Liver (tissue), 9 donors: ENCODE data around the gene ERICH2. TPM values are rescaled to one million over a fixed set of nuclear protein-coding genes. Genes with fewer than 3 reads are reported as not detected.
"Not testable (repeated sequence)": the region's sequence is repeated elsewhere in the genome, so short reads cannot be mapped to it uniquely, and the experiment has no call there.

Experiments used
- DNase-seq: peaks from one replicate; pipeline ENCODE4 v3.0.0-alpha.2; 2017; ENCODE audit warnings: low spot score
- H3K27ac ChIP-seq, 2 donors: one replicate each; pipeline ENCODE4 v1.7.0; 2013; ENCODE audit warnings: inconsistent platforms in 2 of 2, low read length in 2 of 2, control low read depth in 1 of 2, low read depth in 1 of 2, mild to moderate bottlenecking in 1 of 2
- H3K27me3 ChIP-seq, 4 donors: one replicate each; pipeline versions ENCODE4 v1.6.1 to v1.7.0; 2013; ENCODE audit warnings: low read length in 3 of 4, inconsistent platforms in 1 of 4, mild to moderate bottlenecking in 1 of 4, moderate library complexity in 1 of 4; ENCODE audit not compliant: control insufficient read depth in 4 of 4, insufficient read depth in 4 of 4
- H3K36me3 ChIP-seq, 4 donors: one replicate each; pipeline versions ENCODE4 v1.6.1 to v1.7.0; 2013; ENCODE audit warnings: low read length in 3 of 4, mild to moderate bottlenecking in 3 of 4, low read depth in 1 of 4, moderate library complexity in 1 of 4; ENCODE audit not compliant: control insufficient read depth in 4 of 4, insufficient read depth in 3 of 4
- H3K4me1 ChIP-seq, 4 donors: one replicate each; pipeline versions ENCODE4 v1.6.1 to v1.7.0; 2013; ENCODE audit warnings: low read length in 3 of 4, mild to moderate bottlenecking in 3 of 4, moderate library complexity in 1 of 4; ENCODE audit not compliant: control insufficient read depth in 4 of 4, insufficient read depth in 4 of 4
- H3K4me3 ChIP-seq, 3 donors: one replicate each; pipeline versions ENCODE4 v1.6.1 to v1.7.0; 2013; ENCODE audit warnings: low read length in 3 of 3, control low read depth in 1 of 3, low read depth in 1 of 3, mild to moderate bottlenecking in 1 of 3
- H3K9ac ChIP-seq, 2 donors: one replicate each; pipeline ENCODE4 v1.7.0; 2013; ENCODE audit warnings: low read length in 2 of 2, mild to moderate bottlenecking in 2 of 2, moderate library complexity in 2 of 2, control low read depth in 1 of 2, low read depth in 1 of 2
- H3K9me3 ChIP-seq, 4 donors: one replicate each; pipeline versions ENCODE4 v1.6.1 to v1.7.0; 2013; ENCODE audit warnings: low read length in 3 of 4; ENCODE audit not compliant: control insufficient read depth in 4 of 4
- ATF3 ChIP-seq: IDR thresholded peaks from 2 replicates; pipeline ENCODE4 v1.6.1; 2016; ENCODE audit warnings: antibody characterized with exemption
- CTCF ChIP-seq: fragments of 150-350 bp; IDR thresholded peaks from 2 replicates; pipeline ENCODE4 v1.5.1; 2017; ENCODE audit warnings: improper control_type of control experiment, low read depth, low read length; ENCODE audit not compliant: missing input control
- EGR1 ChIP-seq, 2 donors: IDR thresholded peaks; 2 replicates each; pipeline ENCODE4 v1.6.1; 2016 to 2018; ENCODE audit warnings: antibody characterized with exemption in 2 of 2, low read depth in 2 of 2
- FOXA1 ChIP-seq: IDR thresholded peaks from 2 replicates; pipeline ENCODE4 v1.6.1; 2016; ENCODE audit warnings: antibody characterized with exemption
- FOXA2 ChIP-seq: IDR thresholded peaks from 2 replicates; pipeline ENCODE4 v1.6.1; 2016; ENCODE audit warnings: antibody characterized with exemption
- GABPA ChIP-seq, 2 donors: IDR thresholded peaks in 1 of 2; conservative IDR thresholded peaks in 1 of 2; 2 replicates each; pipeline ENCODE4 v1.6.1; 2016; ENCODE audit warnings: antibody characterized with exemption in 2 of 2, mild to moderate bottlenecking in 1 of 2, moderate library complexity in 1 of 2
- HNF4A ChIP-seq, 2 donors: conservative IDR thresholded peaks; 2 replicates each; pipeline ENCODE4 v1.6.1; 2016; ENCODE audit warnings: antibody characterized with exemption in 2 of 2, mild to moderate bottlenecking in 2 of 2
- HNF4G ChIP-seq: IDR thresholded peaks from 2 replicates; pipeline ENCODE4 v1.6.1; 2016; ENCODE audit warnings: antibody characterized with exemption
- JUND ChIP-seq, 2 donors: IDR thresholded peaks; 2 replicates each; pipeline ENCODE4 v1.6.1; 2016; ENCODE audit warnings: antibody characterized with exemption in 2 of 2
- NR2F2 ChIP-seq: IDR thresholded peaks from 2 replicates; pipeline ENCODE4 v1.6.1; 2016; ENCODE audit warnings: antibody characterized with exemption
- RAD21 ChIP-seq, 2 donors: IDR thresholded peaks; 2 replicates each; pipeline ENCODE4 v1.6.1; 2016; ENCODE audit warnings: antibody characterized with exemption in 2 of 2, mild to moderate bottlenecking in 2 of 2
- REST ChIP-seq: IDR thresholded peaks from 2 replicates; pipeline ENCODE4 v1.6.1; 2016; ENCODE audit warnings: antibody characterized with exemption, mild to moderate bottlenecking
- RXRA ChIP-seq, 2 donors: IDR thresholded peaks; 2 replicates each; pipeline ENCODE4 v1.6.1; 2017 to 2018; ENCODE audit warnings: antibody characterized with exemption in 2 of 2, mild to moderate bottlenecking in 1 of 2
- SP1 ChIP-seq: IDR thresholded peaks from 2 replicates; pipeline ENCODE4 v1.6.1; 2018; ENCODE audit warnings: antibody characterized with exemption, mild to moderate bottlenecking
- TAF1 ChIP-seq: conservative IDR thresholded peaks from 2 replicates; pipeline ENCODE4 v1.6.1; 2016; ENCODE audit warnings: antibody characterized with exemption, mild to moderate bottlenecking
- YY1 ChIP-seq: IDR thresholded peaks from 2 replicates; pipeline ENCODE4 v1.6.1; 2016; ENCODE audit warnings: antibody characterized with exemption, mild to moderate bottlenecking
- ZBTB33 ChIP-seq: IDR thresholded peaks from 2 replicates; pipeline ENCODE4 v1.6.1; 2016; ENCODE audit warnings: antibody characterized with exemption
- WGBS: extraction: QIAGEN DNeasy Blood & Tissue Kit; methylation state at CpG from one replicate; pipeline ENCODE4 v1.1.7; 2013; 5-methylcytosine and 5-hydroxymethylcytosine counted together
- polyA plus RNA-seq, 2 donors: library from polyadenylated mRNA; stranded (reverse) in 1 of 2; unstranded in 1 of 2; fragments of 200-250 nt in 1 of 2; fragments of >200 nt in 1 of 2; fragmentation: Nextera tagmentation in 1 of 2; extraction: Ambion mirVana in 1 of 2; gene quantifications; one replicate each; pipeline versions ENCODE4 v1.2.1 to v1.2.3, GENCODE V29; 2013 to 2015
- total RNA-seq, 2 donors: library from RNA; depleted of rRNA; stranded (reverse); fragments of >200 nt; gene quantifications; one replicate each; pipeline ENCODE4 v1.2.3, GENCODE V29; 2014
- TF ChIP-seq, protein P1 (sequence below): IDR thresholded peaks from 2 replicates; pipeline ENCODE4 v1.6.1; 2016; ENCODE audit warnings: antibody characterized with exemption
- donor health status: healthy.
- donor health status: healthy.
- donor health status: healthy.
- donor health status: healthy.
- donor health status: healthy.

The ERICH2 gene
- total and polyA plus RNA-seq, 4 donors, result 0.39 to 3.0 (median 0.42) TPM; not detected in 1

GRCh38 chr2:170747921-170748320 is 22.3 kb upstream of the ERICH2 start:
- Histone ChIP-seq H3K4me3 (no peak overlapping the region), H3K27me3 (no peaks in the 10 kb centered on the region), H3K9me3 (no peaks in the 10 kb centered on the region)

GRCh38 chr2:170751555-170751954 is 18.6 kb upstream of the ERICH2 start:
- not testable (repeated sequence) for H3K27ac ChIP-seq, H3K9ac ChIP-seq, H3K4me1 ChIP-seq, H3K27me3 ChIP-seq, H3K36me3 ChIP-seq, DNase-seq, H3K4me3 ChIP-seq, H3K9me3 ChIP-seq
- 95% methylated on average over 12 of the region's 12 CpGs for WGBS

More at GRCh38 chr2:170747921-170748320, 22.3 kb upstream of the ERICH2 start:
- no peaks in the 10 kb centered on the region for H3K36me3 ChIP-seq
- 78% methylated on average over 4 of the region's 4 CpGs for WGBS
- DNase-seq, result no peak
- H3K4me1 ChIP-seq, result peaks cover 1 to 10% (median 5%) of the 10 kb centered on the region in 4 donors
- no peak overlapping the region for H3K27ac ChIP-seq
- no peak for TF ChIP-seq SP1
- TF ChIP-seq JUND (IDR thresholded peaks at IDR 0.05), result no peak
- TF ChIP-seq EGR1 (IDR thresholded peaks at IDR 0.05; ENCODE audit: low read depth in 2 of 2), result no peak
- TF ChIP-seq ZBTB33, result no peak
- no peak for TF ChIP-seq HNF4A (conservative IDR thresholded peaks at IDR 0.05)
- TF ChIP-seq NR2F2, result no peak
- TF ChIP-seq, protein P1, sequence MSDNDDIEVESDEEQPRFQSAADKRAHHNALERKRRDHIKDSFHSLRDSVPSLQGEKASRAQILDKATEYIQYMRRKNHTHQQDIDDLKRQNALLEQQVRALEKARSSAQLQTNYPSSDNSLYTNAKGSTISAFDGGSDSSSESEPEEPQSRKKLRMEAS, result no peak
- TF ChIP-seq CTCF, result no peak
- no peak for TF ChIP-seq YY1
- no peak for TF ChIP-seq ATF3
- TF ChIP-seq FOXA2, result no peak
- no peak for TF ChIP-seq REST
- no peak for TF ChIP-seq TAF1
- TF ChIP-seq GABPA (IDR thresholded peaks at IDR 0.05 in 1 of 2, conservative IDR thresholded peaks at IDR 0.05 in 1 of 2), result no peak
- TF ChIP-seq FOXA1, result no peak
- no peak for TF ChIP-seq RAD21 (IDR thresholded peaks at IDR 0.05)
- TF ChIP-seq HNF4G, result no peak
- TF ChIP-seq RXRA (IDR thresholded peaks at IDR 0.05), result no peak
- no peak overlapping the region for H3K9ac ChIP-seq
